COLO668 (cell line): ENCODE measurements around the gene B3GAT3.
"Not testable (repeated sequence)": the region's sequence is repeated elsewhere in the genome, so short reads cannot be mapped to it uniquely, and the experiment has no call there.

ENCODE experiments used
- DNase-seq: peaks from one replicate; lab custom pipeline; 2025; ENCODE audit not compliant: unreplicated experiment; lab: John Stamatoyannopoulos, UW

B3GAT3 gene

DNA sequence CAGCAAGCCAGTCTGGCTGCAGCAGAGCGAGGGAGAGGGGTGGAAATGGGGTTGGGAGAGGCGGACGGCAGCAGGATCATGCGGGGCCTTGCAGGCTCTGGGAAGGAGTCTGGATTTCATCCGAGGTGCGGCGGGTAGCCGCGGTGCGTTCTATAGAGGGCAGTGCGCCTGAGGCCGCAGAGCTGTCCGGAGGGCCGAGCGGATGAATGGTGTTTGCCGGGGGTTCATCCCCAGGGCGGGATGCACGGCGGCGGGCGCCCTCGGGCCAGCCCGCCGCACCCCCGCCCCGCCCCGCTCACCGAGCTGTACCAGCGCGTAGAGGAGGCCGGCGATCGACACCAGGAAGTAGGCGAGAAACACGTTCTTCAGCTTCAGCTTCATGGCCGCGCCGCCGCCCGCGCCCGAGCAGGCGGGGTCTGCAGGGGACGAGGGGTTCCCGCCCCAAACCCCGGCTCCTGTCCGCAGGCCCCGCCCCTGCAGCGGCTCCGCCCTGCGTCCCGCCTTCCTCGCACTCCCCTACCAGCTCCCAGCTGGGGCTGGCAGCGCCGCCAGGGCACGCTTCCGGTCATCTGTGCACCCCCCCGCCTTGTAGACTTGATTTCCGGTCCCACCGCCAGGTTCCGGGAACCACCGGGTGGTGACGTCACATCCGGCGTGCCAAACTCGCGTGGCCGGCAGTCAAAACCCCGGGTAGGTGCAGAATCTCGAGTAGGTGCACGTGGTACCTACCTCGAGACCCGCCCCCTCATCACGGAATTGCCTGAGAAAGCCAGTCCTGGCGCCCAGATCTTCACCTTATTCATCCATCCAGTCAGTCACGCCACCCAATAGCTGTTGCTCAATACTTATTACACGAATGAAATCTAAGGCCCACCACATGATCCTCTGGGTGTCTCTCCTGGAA lies at the start of gene B3GAT3:
Gene B3GAT3, minus strand, starts transcription at position 420 of the 904 bp plus-strand sequence. Its CDS starts 39 bp downstream, at position 381.
- peak; percentile 99 for DNase-seq

DNA sequence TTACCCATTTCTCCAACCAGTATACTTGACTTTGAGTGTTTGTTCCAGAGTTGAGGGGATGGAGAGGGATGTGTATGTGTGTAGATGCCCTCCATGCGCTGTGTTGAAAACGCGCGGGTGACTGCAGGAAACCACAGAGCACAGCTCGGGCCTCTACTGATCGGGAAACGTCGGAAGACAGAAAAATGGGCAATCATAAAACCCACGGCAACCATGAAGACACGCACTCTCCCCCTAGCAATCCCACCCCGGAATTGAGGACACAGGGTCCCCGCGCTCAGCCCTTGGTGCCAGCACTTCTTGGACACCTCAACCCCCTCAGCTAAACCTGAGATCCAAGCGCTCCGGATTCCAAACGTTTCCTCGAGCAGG lies 49.4 kb upstream of the B3GAT3 start:
- DNase-seq: peak; percentile 66

DNA sequence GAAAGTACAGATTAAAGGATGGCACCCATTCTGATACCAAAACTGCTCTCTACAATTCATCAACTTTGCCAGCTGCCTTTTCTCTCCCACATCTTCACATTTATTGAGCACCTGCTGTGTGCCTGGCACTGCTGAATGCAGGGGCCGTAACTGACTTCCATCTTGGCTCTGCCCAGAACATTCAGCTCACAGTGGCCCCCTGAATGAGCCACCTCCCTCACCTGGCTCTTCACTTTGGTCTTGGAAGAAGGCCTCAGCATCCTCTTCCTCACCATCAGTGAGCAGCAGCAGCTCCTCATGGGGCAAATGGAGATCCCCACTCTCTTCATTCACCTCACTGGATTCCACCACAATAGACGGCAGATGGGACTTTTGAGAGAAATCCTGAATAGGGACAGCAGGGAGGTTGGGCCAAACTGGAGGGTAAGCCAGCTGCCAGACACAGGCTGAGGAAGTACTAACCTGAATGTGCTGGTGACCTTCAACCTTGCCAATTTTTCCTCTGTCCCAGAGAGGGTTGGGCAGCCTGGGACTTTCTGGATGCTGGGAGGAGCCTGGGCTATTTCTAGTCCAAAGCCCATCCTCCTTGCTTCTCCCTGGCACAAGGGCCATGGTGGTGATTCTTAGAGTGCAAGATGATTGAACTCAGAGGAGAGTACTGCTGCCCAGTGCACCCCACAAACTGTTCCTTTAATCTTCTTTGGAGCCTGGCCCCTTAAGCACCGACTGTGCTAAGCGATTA lies 47.8 kb upstream of the B3GAT3 start:
- DNase-seq: no peak

DNA sequence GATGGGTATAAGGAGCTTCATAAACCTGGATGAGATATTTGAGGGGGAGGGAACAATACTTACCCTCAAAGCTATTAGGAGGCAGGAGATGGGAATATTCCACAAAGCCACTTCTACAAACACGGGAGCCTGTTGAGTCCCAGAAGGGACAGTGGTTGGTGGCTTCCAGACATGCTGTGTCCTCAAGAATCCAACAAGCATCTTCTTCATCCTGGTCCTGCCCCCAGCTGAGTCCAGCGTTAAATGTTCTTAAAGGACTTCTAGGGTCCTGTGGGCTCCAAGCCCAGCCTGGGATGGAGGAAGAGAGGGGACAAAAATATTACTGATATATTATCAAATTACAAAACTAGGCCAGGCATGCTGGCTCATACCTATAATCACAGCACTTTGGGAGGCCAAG lies 45.7 kb upstream of the B3GAT3 start:
- DNase-seq: no peak

DNA sequence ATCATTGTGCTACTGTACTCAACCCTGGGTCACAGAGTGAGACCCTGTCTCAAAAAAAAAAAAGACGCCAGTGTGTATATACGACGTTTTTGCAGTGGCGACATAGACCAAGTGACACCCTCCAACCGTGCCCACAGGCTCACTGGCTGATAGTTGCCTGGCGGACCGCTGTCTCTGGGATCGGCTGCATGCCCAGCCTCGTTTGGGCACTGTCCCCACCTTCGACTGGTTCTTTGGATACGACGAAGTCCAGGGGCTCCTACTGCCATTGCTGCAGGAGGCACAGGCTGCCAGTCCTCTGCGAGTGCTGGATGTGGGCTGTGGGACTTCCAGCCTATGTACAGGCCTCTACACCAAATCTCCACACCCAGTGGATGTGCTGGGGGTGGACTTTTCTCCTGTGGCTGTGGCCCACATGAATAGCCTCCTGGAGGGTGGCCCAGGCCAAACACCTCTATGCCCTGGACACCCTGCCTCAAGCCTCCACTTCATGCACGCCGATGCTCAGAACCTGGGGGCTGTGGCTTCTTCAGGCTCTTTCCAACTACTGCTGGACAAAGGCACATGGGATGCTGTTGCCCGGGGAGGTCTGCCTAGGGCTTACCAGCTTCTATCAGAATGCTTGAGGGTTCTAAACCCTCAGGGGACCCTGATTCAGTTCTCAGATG lies 44.6 kb upstream of the B3GAT3 start:
- no peak for DNase-seq

DNA sequence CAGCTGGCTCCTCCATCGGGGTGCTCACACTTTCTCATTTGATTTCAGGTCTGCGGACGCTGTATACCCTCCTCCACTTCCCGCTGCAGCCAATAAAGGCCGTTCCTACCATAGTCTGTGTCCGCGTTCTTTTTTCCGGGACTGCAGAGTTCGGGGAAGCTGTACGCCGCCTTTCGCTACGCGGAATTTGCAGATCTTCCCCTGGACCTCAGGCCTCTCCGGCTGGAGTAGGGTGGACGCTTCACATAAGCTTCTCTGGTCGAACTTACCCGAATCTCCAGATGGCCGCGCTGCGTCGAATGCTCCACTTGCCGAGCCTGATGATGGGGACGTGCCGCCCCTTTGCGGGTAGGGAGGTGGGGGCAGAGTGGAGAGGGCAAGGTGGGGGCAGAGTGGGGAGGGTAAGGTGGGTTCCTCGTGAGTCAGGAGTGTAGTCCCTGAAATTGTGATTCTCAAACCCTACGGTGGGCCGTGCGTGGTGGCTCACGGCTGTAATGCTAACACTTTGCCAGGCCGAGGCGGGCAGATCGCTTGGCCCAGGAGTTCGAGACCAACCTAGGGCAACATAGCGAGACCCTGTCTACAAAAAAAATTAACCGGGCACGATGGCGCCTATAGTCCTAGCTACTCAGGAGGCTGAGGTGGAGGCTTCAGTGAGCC lies 43.9 kb upstream of the B3GAT3 start:
- DNase-seq: peak; percentile 51

DNA sequence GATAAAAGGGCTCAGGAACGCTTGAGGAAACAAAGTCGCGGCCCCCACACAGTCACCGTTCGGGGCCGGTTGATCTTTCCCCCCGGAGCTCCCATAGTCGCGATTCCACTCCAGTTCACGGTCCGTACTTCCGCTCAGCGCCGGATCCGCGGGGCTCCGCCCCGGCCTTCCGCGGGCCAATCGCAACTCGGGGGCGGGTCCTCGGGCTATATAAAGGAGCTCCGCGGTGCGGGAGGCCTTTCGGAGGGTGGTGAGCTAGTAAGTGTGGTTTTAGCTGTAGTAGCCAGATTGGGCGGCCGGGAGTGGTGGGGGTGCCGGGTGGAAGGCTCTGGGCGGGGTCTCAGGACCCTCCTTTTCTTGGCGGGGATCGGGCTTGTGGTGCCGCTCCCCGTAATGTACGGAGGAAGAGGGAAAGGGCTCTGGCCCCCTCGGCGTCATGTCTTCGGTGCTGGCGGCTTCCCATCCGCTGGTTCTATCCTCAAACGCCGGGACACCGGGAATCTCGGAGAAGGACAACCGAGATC lies 43.4 kb upstream of the B3GAT3 start, which contains the start of the genes C11orf98 and CSKMT:
Gene C11orf98, minus strand, starts transcription at position 136 of the 524 bp plus-strand sequence. Its CDS starts 41 bp downstream, at position 95.
Gene CSKMT, plus strand, starts transcription at position 238 of the 524 bp plus-strand sequence. CDS start 568 bp downstream, outside the sequence.
- peak; percentile 92 for DNase-seq

DNA sequence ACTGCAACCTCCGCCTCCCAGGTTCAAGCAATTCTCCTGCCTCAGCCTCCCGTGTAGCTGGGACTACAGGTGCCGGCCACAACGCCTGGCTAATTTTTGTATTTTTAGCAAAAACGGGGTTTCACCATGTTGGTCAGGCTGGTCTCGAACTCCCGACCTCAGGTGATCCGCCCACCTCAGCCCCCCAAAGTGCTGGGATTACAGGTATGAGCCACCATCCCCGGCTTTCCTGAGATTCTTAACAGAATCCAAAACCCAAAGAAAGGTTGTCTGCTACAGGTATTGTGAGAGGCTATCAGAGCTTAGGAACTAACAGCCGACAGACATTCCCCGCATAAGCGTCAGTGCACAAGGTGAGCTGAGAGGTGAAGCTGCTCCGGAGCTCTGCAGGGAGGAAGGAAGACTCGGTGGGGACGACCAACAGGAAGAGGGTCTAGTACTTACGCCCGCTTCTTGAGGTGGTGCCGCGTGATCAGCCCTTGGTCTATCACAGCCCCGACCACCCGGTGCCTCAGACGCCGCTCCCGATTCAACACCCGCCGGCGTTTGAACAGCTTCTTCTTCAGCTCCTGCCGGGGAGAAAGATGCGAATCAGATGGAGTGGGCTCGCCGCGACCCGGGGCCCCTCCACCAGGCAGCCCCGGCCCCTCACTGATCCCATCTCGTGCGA lies 42.8 kb upstream of the B3GAT3 start:
- DNase-seq: peak; percentile 60

DNA sequence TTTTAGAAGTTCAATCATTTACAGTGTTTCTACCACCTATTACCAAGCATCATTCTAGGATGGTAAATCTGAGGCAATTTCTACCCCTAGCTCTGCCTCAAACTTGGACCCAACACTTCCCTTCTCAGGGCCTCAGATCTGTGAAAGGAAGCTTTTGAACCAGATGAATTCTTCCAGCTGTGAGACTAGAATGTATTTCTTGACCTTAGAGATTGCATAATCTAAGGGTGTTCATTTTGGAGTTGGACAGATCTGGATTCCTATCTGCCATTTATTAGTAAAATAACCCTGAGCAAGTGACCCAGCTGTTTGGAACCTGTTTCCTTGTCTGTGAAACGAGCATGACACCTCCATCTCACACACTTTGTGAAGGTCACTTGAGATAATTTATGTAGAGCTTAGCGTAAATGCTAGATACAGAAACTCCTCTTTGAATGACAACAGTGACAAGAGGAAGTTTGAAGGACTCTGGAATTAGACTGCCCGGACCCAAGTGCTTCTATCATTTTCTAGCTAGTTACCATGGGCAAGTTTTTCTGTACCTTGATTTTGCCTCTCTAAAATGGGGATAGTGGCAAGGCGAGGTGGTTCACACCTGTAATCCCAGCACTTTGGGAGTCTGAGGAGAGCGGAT lies 35.1 kb upstream of the B3GAT3 start:
- no peak for DNase-seq

DNA sequence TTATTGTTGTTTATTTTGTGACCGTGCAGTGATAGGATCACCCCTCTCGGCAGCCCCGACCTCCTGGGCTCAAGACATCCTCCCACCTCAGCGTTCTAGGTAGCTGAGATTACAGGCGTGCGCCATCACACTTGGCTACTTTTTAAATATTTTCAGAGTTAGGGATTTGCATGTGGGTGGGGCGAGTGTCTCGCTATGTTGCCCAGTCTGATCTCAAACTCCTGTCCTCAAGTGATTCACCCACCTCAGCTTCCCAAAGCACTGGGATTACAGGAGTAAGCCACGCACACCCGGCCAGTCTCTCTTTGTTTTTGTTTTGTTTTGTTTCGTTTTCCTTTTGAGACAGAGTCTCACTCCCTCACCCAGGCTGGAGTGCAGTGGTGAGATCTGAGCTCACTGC lies 32.5 kb upstream of the B3GAT3 start:
- DNase-seq: no peak

DNA sequence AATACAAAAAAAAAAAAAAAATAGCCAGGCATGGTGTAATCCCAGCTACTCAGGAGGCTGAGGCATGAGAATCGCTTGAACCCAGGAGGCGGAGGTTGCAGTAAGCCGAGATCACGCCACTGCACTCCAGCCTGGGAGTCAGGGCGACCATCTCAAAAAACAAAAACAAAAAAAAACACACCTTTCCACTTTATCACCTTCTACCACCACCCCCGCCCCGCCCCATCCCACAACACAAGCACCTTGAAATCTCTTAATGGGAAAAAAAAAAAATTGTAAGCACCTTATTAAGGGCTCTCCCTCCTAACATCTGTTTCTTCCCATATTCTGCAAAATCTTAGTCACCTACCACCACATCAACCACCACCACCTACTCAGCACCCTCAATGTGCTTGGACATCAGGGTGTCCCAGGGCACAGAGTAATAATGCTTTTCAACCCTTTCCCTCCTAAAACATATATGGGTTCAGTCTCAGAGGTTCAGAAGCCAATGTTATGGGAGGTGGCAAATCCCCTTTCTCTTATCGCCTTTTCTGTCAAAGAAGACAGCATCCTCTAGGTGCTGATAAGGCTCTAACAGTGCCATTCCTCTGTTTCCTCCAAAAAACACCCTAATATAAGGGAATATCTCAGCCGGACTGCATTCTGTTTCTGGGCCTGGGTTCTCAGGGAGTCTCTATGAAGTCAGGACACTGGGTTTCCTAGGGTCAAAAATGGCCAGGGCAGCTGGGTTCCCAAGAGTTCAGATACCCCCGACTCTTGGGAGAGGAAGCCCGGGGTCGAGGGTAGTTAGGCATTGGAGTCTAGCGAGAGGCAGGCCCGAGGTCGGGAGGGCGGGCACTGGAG lies 30.6 kb upstream of the B3GAT3 start:
- no peak for DNase-seq

DNA sequence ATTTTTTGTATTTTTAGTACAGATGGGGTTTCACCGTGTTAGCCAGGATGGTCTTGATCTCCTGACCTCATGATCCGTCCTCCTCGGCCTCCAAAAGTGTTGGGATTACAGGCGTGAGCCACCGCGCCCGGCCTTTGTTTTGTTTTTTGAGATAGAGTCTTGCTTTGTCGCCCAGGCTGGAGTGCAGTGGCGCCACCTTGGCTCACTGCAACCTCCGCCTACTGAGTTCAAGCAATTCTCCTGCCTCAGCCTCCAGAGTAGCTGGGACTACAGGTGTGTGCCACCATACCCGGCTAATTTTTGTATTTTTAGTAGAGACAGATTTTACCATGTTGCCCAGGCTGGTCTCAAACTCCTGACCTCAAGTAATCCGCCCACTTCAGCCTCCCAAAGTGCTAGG lies 28.5 kb upstream of the B3GAT3 start:
- DNase-seq: not testable (repeated sequence)

DNA sequence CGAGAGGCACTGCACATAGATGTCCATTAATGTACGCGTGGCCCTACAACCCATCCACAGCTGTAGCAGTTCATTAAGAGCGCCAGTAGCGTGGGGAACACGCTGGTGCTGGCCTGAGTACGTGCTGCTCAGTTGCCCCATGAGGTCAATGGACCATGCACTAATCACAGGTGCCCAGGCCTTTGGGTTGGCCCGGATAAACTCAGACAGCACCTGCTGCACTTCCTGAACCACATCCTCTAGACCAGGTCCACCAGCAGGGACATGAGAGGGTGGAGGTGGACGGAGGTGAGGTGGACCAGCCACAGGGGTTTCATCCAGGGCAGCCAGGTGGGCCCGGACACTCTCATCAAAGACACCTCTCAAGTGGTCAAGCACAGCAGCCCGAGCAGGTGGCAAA lies 27.7 kb upstream of the B3GAT3 start:
- DNase-seq: no peak

DNA sequence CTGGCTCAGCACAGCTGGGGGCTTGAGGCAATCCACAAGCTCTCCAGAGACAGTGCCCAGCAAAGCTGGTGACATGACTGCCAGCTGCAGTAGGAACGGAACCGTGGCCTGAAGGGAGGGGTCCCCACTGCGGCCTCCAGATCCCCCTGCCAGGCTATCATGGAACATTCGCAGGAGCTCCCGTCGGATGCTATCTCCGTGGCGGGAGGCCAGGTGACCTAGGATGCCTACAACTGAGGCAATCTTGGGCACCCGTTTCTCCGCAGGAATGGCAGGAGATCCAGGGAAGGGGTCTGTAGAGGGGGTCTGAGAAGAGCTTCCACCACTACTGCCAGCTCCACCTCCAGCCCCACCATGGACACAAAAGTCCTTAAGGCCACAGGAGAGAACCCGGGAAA lies 27.2 kb upstream of the B3GAT3 start:
- no peak for DNase-seq

DNA sequence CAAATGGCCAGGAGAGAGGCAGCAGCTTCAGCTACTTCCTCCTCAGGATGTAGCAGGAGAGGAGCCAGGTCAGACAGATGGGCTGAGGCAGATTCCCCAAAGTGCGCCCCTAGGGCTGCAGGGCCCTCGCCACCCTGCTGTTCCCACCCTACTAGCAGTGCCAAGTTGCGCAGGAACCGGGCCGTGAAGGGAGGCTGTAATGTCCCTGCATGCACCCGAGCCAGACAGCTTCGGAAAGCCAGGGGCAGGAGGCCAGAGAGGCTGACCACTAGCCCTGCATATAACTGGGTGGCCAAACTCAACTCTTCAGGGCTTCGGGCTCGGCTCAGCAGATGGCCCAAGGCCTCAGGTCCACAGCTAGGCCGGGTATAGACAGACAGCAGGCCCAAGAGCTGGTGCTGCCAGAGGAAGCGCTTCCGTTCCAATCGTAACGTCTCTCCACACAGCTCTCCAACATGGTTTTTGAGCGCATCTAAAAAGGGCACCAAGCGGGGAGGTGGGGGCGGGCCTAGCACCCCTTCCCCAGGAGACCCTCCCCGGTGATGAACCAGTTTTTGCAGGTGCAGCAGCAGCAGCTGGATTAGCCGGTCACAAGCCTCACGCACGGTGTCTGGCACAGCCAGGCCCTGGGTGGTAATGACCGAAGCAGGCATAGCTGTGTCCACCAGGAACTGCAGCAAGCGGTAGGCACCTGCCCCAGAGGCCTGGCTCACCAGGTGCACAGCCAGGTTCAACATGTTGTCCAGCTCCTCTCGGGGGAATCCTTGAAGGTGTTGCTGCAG lies 26.6 kb upstream of the B3GAT3 start:
- no peak for DNase-seq

DNA sequence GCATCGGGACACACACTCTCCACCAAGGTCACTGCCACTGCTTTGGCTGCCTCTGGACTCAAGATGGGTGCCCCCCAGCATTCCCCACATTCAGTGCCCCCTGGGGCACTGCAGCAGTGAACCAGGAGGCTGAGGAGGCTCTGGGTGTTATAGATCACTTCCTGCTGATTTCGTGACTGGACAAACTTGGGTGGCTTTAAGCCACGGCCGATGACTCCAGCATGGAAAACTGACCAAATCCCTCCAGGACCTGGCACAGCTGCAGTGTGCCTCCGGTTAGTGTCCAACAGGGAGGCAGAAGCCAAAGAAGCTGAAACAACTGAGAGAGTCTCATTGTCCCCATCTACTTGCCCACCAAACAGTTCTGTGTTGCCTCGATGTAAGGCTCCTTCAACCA lies 25.8 kb upstream of the B3GAT3 start:
- no peak for DNase-seq

DNA sequence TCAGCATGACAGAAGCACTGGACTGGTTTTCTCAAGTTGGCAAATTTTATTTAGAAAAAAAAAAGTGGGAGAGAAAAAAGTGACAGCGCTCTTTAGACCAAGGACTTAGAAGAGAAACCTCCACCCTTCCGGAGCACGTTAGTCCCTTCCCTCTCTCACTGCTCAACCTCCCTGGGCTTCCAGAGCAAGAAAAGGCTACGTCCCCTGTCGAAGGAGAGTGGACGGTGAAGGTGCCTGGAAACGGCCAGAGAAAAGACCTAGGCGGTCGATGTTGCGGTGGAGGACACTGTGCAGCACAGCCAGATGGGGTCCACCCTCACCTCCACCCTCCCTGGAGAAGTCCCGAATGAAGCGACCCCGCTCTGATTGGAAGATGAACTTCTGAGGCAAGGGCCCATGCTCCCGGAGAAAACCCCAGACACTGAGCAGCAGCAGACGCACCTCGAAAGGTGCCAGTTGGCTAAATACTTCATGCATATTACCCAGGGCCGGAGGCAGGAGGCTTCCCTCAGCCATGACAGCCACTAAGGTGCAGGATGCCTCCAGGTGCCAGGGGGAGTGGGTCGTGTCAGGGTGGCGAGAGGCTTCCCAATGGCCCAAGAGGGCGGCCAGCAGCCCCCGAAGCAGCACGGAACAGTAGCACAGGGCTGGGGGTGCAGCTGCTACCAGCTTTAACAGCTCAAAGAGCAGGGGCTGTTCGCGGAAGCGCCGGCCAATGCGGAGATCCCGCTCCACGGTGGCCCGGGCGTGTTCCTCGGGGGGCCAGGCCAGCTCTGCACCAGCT lies 25.2 kb upstream of the B3GAT3 start:
- DNase-seq: no peak
